Nephron progenitor cell (in vitro differentiated cells): ENCODE data around the gene TOB1.

Experiments
- DNase-seq: peaks from one replicate; pipeline ENCODE4 v3.0.0; 2021
- H3K27ac Mint-ChIP-seq: 2 replicates; pipeline ENCODE4 v1.8.0; 2021; ENCODE audit warnings: mild to moderate bottlenecking, moderate library complexity, mixed read lengths
- H3K27me3 Mint-ChIP-seq: 2 replicates; pipeline ENCODE4 v1.8.0; 2021; ENCODE audit warnings: mild to moderate bottlenecking, low read depth, mixed read lengths; ENCODE audit not compliant: poor library complexity
- H3K36me3 Mint-ChIP-seq: 2 replicates; pipeline ENCODE4 v1.8.0; 2021; ENCODE audit warnings: low read depth, mixed read lengths
- H3K4me1 Mint-ChIP-seq: 2 replicates; pipeline ENCODE4 v1.8.0; 2021; ENCODE audit warnings: mixed read lengths
- H3K4me3 Mint-ChIP-seq: 2 replicates; pipeline ENCODE4 v1.8.0; 2021; ENCODE audit warnings: mild to moderate bottlenecking, moderate library complexity, mixed read lengths
- H3K9me3 Mint-ChIP-seq: 2 replicates; pipeline ENCODE4 v1.8.0; 2021; ENCODE audit warnings: mild to moderate bottlenecking, moderate library complexity, mixed read lengths
- CTCF ChIP-seq: fragments of 200-600 bp; sonication (generic); IDR thresholded peaks from 2 replicates; pipeline ENCODE4 v1.5.0; 2021; ENCODE audit warnings: antibody characterized with exemption

TOB1 gene

GRCh38 chr17:50866261-50866949 lies at the start of gene TOB1:
Gene TOB1, minus strand, starts transcription at chr17:50866354. Its CDS starts 2,337 bp downstream, at chr17:50864017.
- TF ChIP-seq CTCF: no peak
- H3K4me1 Mint-ChIP-seq: peaks cover 53% of the 10 kb centered on the region
- H3K36me3 Mint-ChIP-seq: peaks cover 15% of the 10 kb centered on the region
- peak within 1 kb of the TSS; percentile 99 for H3K27ac Mint-ChIP-seq
- peak within 1 kb of the TSS; percentile 100 for H3K4me3 Mint-ChIP-seq
- DNase-seq: peak; percentile 98
- peaks cover 3% of the 10 kb centered on the region for H3K27me3 Mint-ChIP-seq
- no peaks in the 10 kb centered on the region for H3K9me3 Mint-ChIP-seq

- Mint-ChIP-seq H3K4me1 (peaks cover 55% of the 10 kb centered on the region), H3K27ac (peak overlapping the region; percentile 57)
- DNase-seq: no peak
These were observed 48.4 kb upstream of the TOB1 start for GRCh38 chr17:50914505-50915063.

GRCh38 chr17:50913120-50913519 lies 47.0 kb upstream of the TOB1 start:
- H3K4me1 Mint-ChIP-seq: peaks cover 53% of the 10 kb centered on the region
- H3K27me3 Mint-ChIP-seq: peaks cover 6% of the 10 kb centered on the region
- TF ChIP-seq CTCF: no peak
- no peak for DNase-seq
- no peaks in the 10 kb centered on the region for H3K36me3 Mint-ChIP-seq
- no peak overlapping the region for H3K4me3 Mint-ChIP-seq
- H3K27ac Mint-ChIP-seq: no peak overlapping the region
- no peaks in the 10 kb centered on the region for H3K9me3 Mint-ChIP-seq

More at GRCh38 chr17:50914505-50915063, 48.4 kb upstream of the TOB1 start:
- Mint-ChIP-seq H3K4me3 (no peak overlapping the region), H3K9me3 (no peaks in the 10 kb centered on the region), H3K27me3 (peaks cover 11% of the 10 kb centered on the region), H3K36me3 (no peaks in the 10 kb centered on the region)
- no peak for TF ChIP-seq CTCF

GRCh38 chr17:50911890-50912289 lies 45.7 kb upstream of the TOB1 start:
- Mint-ChIP-seq H3K4me1 (peaks cover 56% of the 10 kb centered on the region), H3K9me3 (no peaks in the 10 kb centered on the region), H3K27me3 (peaks cover 6% of the 10 kb centered on the region), H3K4me3 (no peak overlapping the region), H3K27ac (no peak overlapping the region), H3K36me3 (no peaks in the 10 kb centered on the region)
- no peak for TF ChIP-seq CTCF
- DNase-seq: no peak

- TF ChIP-seq CTCF: no peak
- no peak for DNase-seq
- no peak overlapping the region for H3K4me3 Mint-ChIP-seq
- H3K27me3 Mint-ChIP-seq: peaks cover 6% of the 10 kb centered on the region
- H3K4me1 Mint-ChIP-seq: peaks cover 55% of the 10 kb centered on the region
- no peaks in the 10 kb centered on the region for H3K36me3 Mint-ChIP-seq
- H3K9me3 Mint-ChIP-seq: no peaks in the 10 kb centered on the region
- H3K27ac Mint-ChIP-seq: no peak overlapping the region
These were observed 45.3 kb upstream of the TOB1 start for GRCh38 chr17:50911450-50911849.
